ENCODE data around the gene APBB2. TPM values are rescaled to one million over a fixed set of nuclear protein-coding genes. Genes with fewer than 3 reads are reported as not detected.
A peak's percentile ranks its signal among the peaks of the same experiment; 100 is the strongest.

Gene APBB2
- total and polyA plus RNA-seq, 2 donors (not counting 1 experiment from before 2014, with no cell fraction given), result 4.4 to 15.8 TPM

DNA sequence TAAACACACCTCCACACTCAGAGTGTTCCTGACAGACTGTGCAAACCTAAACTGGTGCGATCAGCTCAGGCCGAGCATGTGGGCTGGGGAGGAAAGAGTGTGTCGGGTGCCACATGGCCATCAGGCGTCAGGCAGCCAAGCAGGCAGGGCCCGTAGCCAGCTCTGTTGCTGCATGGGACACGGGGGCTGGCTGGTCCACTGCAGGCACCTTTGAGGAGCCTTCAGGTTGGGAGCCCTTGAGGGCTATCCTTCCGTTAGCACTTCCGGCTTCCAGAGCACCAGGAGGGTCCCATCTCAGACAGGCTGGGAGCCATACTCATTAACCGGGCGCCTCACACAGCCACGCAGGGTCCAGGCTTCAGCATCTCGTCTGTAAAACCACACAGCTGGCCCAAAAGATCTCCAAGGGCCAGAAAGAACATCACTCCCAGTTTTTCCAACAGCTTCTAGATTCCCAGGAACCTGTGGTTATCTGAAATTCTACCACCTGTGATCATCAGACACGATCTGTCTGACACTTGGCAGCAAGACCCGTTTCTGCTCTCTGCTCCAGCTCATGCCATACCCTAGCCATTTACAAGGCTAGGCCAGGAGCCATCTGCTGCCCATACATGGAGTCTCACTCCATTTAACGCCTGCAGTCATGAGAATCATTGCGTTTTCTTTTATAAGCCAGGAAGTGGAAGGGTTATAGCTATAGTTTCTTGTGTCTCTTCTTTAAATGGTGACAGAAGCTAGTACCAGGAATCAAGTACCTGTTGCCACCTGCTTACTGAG is 377.1 kb downstream of the APBB2 start:
- Histone ChIP-seq H3K4me1 (ENCODE audit: control insufficient read depth in 2 of 2, insufficient read depth in 2 of 2, low read length in 2 of 2) (peaks cover 21 to 33% of the 10 kb centered on the region in 2 donors), H3K9me3 (ENCODE audit: control extremely low read depth in 1 of 3, control insufficient read depth in 2 of 3, insufficient read depth in 1 of 3, low read length in 2 of 3) (no peaks in the 10 kb centered on the region), H3K4me3 (ENCODE audit: control extremely low read depth in 1 of 5, extremely low read depth in 1 of 5, insufficient read depth in 1 of 5, low read depth in 2 of 5, low read length in 4 of 5) (no peak overlapping the region), H3K9ac (ENCODE audit: low read length) (no peak overlapping the region), H3K27ac (ENCODE audit: low read length in 2 of 2) (no peak overlapping the region), H3K27me3 (replicated peaks in 1 of 4; ENCODE audit: control extremely low read depth in 1 of 4, control insufficient read depth in 3 of 4, insufficient read depth in 4 of 4, low read length in 3 of 4) (no peaks in the 10 kb centered on the region), H4K20me1 (ENCODE audit: control insufficient read depth, insufficient read depth, low read length, poor library complexity, severe bottlenecking) (no peaks in the 10 kb centered on the region), H3K36me3 (replicated peaks in 1 of 2; ENCODE audit: control extremely low read depth in 1 of 2, control insufficient read depth in 1 of 2, extremely low read depth in 1 of 2, insufficient read depth in 2 of 2, low read length in 1 of 2) (no peaks in the 10 kb centered on the region), H3K4me2 (replicated peaks; ENCODE audit: low read depth, low read length, poor library complexity, severe bottlenecking) (no peak overlapping the region), H3K79me2 (ENCODE audit: control insufficient read depth, insufficient read depth, low read length) (no peaks in the 10 kb centered on the region), H2AFZ (ENCODE audit: insufficient read depth, low read depth, low read length, poor library complexity, severe bottlenecking) (no peak overlapping the region)
- 96% methylated on average over 14 of the region's 16 CpGs for WGBS (ENCODE audit: insufficient coverage)
- ATAC-seq (ENCODE audit: low read depth), result no peak
- peaks cover 33% of the 10 kb centered on the region for H3K4me1 Mint-ChIP-seq
- intact Hi-C loops (cut with micrococcal nuclease), result no loop called here
- peak overlapping the region; percentile 66 for H3K27ac Mint-ChIP-seq
- TF ChIP-seq, protein P1, sequence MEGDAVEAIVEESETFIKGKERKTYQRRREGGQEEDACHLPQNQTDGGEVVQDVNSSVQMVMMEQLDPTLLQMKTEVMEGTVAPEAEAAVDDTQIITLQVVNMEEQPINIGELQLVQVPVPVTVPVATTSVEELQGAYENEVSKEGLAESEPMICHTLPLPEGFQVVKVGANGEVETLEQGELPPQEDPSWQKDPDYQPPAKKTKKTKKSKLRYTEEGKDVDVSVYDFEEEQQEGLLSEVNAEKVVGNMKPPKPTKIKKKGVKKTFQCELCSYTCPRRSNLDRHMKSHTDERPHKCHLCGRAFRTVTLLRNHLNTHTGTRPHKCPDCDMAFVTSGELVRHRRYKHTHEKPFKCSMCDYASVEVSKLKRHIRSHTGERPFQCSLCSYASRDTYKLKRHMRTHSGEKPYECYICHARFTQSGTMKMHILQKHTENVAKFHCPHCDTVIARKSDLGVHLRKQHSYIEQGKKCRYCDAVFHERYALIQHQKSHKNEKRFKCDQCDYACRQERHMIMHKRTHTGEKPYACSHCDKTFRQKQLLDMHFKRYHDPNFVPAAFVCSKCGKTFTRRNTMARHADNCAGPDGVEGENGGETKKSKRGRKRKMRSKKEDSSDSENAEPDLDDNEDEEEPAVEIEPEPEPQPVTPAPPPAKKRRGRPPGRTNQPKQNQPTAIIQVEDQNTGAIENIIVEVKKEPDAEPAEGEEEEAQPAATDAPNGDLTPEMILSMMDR (IDR thresholded peaks at IDR 0.05), result no peak
- no peak for TF ChIP-seq EZH2 (IDR thresholded peaks at IDR 0.05; ENCODE audit: borderline replicate concordance, insufficient read depth, low read depth, low read length, poor library complexity, severe bottlenecking)
- H3K27me3 Mint-ChIP-seq, result peaks cover 4% of the 10 kb centered on the region
- CTCF ChIA-PET, result interaction anchor here (1.9 to 2.8 kb wide), 2 partner anchors 8 to 12 kb away, joined by 4 to 9 read pairs; no protein-coding TSS in a partner anchor
- H3K9me3 Mint-ChIP-seq (ENCODE audit: insufficient read depth), result no peaks in the 10 kb centered on the region
- DNase-seq, result no peak
- no peak overlapping the region for H3K4me3 Mint-ChIP-seq
- POLR2A ChIA-PET, result interaction anchor here (0.6 kb wide), 1 partner anchor 24 kb away, joined by 3 read pairs; no protein-coding TSS in a partner anchor

DNA sequence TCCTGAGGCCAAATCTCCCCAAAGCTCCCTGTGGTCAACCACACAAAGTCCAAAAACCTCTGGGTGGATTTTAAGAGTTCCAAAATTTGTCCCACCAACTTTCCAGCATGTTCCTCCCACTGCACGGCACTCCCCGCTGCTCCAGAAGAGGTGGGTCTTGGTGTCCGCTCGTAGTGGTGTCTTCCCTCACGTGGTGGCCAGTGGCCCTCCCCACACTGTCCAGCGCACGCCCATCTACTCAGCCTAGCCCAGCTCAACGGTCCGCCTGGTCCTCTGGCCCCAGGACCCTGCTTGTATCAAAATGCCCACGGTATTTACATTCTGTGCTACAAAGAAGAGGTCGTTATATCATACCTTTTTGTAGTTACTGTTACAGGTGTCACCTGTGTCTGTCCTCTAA is 381.1 kb downstream of the APBB2 start:
- H3K27me3 Mint-ChIP-seq, result peaks cover 4% of the 10 kb centered on the region
- H3K79me2 ChIP-seq (ENCODE audit: control insufficient read depth, insufficient read depth, low read length), result no peaks in the 10 kb centered on the region
- H4K20me1 ChIP-seq (ENCODE audit: control insufficient read depth, insufficient read depth, low read length, poor library complexity, severe bottlenecking), result no peaks in the 10 kb centered on the region
- intact Hi-C loops (cut with micrococcal nuclease), result no loop called here
- H2AFZ ChIP-seq (ENCODE audit: insufficient read depth, low read depth, low read length, poor library complexity, severe bottlenecking), result no peak overlapping the region
- H3K4me1 Mint-ChIP-seq, result peaks cover 7% of the 10 kb centered on the region
- no peaks in the 10 kb centered on the region for H3K36me3 ChIP-seq (replicated peaks in 1 of 2; ENCODE audit: control extremely low read depth in 1 of 2, control insufficient read depth in 1 of 2, extremely low read depth in 1 of 2, insufficient read depth in 2 of 2, low read length in 1 of 2)
- no peaks in the 10 kb centered on the region for H3K9me3 Mint-ChIP-seq (ENCODE audit: insufficient read depth)
- no peaks in the 10 kb centered on the region for H3K4me1 ChIP-seq (ENCODE audit: control insufficient read depth in 2 of 2, insufficient read depth in 2 of 2, low read length in 2 of 2)
- peaks cover 0 to 10% (median 0%) of the 10 kb centered on the region in 3 donors for H3K9me3 ChIP-seq (ENCODE audit: control extremely low read depth in 1 of 3, control insufficient read depth in 2 of 3, insufficient read depth in 1 of 3, low read length in 2 of 3)
- TF ChIP-seq EZH2 (IDR thresholded peaks at IDR 0.05; ENCODE audit: borderline replicate concordance, insufficient read depth, low read depth, low read length, poor library complexity, severe bottlenecking), result no peak
- TF ChIP-seq, protein P1 (IDR thresholded peaks at IDR 0.05), result no peak
- DNase-seq (no peak), ATAC-seq (ENCODE audit: low read depth) (no peak)
- 95% methylated on average over 8 of the region's 11 CpGs for WGBS (ENCODE audit: insufficient coverage)
- H3K27me3 ChIP-seq (replicated peaks in 1 of 4; ENCODE audit: control extremely low read depth in 1 of 4, control insufficient read depth in 3 of 4, insufficient read depth in 4 of 4, low read length in 3 of 4), result no peaks in the 10 kb centered on the region
- ChIA-PET POLR2A (no interaction called here), CTCF (no interaction called here)
- H3K27ac ChIP-seq (ENCODE audit: low read length in 2 of 2), result no peak overlapping the region
- no peak overlapping the region for H3K9ac ChIP-seq (ENCODE audit: low read length)
- no peak overlapping the region for H3K4me3 ChIP-seq (ENCODE audit: control extremely low read depth in 1 of 5, extremely low read depth in 1 of 5, insufficient read depth in 1 of 5, low read depth in 2 of 5, low read length in 4 of 5)
- H3K4me3 Mint-ChIP-seq, result no peak overlapping the region
- no peak overlapping the region for H3K4me2 ChIP-seq (replicated peaks; ENCODE audit: low read depth, low read length, poor library complexity, severe bottlenecking)
- no peak overlapping the region for H3K27ac Mint-ChIP-seq
